GM18502 (cell line): ENCODE results near the gene ZKSCAN4.

Source experiments
- ATAC-seq: cut with Tn5 transposase; IDR thresholded peaks from one replicate; pipeline ENCODE4 v1.9.1; 2021; ENCODE audit warnings: mild to moderate bottlenecking; ENCODE audit not compliant: unreplicated experiment, poor library complexity

Gene ZKSCAN4

DNA sequence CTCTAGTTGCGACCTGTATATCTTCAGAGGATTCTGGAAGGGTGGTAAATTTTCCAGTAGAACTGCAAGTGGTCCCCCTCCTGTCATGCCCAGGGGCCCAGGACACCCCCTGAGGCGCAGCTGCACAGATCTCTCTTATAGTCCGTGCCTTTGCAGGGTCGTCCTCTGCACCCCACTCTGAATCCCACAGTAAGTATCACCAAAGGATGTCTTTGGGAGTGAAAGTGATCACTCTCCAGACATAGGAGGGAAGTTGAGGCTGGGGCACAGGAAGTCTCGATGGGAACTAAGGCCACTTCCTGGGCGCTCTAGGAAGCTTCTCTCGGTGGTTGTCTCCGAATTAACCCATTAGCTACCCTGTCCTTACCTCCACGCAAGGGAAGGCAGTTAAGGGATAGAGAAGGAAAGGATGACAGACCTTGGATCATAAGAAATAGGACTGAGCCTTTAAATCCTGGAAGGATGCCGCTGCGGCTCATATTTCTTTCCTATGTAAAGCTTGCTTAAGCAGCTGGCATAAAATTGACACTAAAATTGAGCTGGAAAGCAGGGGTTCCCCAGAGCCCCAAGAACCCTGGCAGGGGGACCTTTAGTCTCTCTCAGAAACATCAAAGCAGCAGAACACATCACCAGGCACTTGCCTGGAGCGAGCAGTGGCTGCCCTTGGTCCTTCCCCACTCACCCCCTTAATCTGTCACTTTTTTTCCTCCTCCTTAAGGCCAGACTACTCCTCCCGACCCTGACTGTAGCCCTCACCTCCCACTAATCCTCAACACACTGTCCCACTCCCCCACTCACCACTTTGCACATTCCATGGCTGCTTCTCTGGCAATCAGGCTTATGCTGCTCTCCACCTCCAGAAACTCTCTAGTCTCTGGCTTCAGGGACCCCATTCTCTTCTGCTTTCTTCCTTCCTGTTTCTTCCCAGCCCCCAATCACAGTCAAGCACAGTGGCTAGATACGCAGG, at the start of gene ZKSCAN4:
TSS of gene ZKSCAN4 (minus strand) at position 261 of the 967 bp plus-strand sequence. CDS start 289 bp downstream, outside the sequence.
- ATAC-seq, result peak; percentile 84

DNA sequence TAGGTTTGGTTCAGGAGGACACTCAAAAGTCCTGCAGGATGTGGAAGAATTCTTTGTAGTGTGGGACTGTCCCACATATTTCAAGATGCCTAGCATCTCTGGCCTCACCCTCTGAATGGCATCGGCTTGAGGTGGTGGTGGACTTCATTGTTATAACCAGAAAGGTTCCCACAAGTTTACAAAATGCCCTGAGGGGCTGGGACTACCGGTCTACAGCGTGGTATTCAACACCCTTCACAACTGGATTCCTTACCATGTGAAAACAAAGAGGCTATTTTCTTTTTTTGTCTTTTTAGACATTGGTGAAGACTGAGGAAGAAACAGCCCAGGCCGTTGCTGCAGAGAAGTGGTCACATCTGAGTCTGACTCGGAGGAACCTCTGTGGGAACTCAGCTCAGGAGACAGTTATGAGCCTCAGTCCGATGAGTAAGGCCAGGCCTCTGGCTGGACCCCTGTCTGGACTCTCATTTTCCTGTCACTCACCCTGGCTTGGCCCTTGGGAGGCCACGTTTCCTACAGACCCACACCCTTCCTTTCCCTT, 44.5 kb upstream of the ZKSCAN4 start:
- ATAC-seq, result no peak

DNA sequence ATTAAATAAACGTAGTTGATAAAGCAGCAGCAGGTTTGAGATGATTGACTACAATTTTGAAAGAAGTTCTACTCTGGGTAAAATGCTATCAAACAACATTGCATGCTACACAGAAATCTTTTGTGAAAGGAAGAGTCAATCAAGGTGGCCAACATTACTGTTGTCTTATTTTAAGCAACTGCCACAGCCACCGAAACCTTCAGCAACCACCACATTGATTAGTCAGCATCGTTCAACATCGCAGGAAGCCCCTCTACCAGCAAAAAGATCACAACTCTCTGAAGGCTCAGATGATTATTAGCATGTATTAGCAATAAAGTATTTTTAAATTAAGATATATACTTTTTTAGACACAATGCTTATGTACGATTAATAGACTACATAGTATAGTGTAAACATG, 43.3 kb upstream of the ZKSCAN4 start:
- ATAC-seq, result no peak

DNA sequence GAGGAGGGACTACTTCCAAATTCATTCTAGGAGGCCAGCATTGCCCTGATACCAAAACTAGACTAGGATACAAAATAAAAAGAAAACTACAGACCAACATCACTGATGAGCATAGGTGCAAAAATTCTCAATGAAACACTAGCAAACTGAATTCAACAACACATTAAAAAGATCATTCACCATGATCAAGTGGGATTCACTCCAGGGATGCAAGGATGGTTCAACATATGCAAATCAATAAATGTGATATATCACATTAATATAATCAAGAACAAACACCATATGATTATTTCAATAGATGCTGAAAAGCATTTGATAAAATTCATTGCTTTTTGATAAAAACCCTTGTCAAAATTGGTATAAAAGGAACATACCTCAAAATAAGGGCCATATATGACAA, 39.5 kb upstream of the ZKSCAN4 start:
- ATAC-seq, result no peak

DNA sequence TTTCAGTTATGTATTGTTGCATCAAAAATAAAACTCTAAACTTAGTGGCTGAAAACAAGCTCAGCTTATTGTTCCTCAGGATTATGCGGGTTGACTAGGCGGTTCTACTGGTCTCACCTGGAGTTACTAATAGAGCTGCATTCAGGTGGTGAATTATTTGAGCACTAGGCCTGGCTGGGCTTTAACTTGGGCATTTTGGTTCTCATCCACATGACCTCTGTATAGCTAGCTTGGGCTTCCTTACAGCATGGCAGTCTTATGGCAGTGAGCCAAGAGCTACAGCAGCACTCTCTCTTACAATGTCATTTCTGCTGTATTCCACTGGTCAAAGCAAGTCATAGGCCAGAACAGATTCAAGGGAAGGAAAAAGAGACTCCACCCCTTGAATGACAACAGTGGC, 30.9 kb upstream of the ZKSCAN4 start:
- no peak for ATAC-seq

DNA sequence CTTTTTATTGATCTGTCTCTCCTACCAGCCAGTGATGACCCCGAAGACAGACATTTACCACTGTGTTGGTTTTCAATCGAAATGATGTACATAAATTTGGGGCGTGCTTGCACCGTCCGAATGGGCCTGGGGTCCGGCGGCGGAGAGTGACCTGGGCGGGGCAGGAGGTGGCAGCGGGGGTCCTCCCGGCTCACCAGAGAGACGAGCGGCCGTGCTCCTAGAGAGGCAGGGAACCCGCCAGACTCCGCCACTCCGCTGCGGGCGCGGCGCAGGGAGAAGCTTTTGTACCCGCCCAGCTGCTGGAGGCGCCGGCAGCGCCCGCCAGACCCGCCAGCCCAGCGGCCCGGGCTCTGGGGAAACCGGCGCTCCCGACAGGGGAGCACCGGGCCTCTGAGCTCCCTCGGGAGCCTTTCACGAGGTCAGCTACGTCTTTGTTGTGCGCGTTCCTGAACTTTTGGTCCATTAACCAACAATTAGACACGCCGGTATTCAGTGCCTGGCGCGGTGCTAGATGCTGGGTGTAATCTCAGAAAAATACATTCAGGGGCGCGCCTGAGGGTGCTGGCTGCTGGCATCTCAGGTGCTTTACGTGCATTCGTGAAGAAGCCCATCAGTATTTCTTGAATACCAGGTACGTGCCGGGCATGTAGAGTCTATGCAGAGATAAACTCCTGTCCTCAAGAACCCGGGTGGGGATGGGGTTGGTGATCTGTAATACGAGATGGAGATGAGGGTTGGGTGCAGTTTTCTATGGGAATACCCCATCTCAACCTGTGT, 29.4 kb upstream of the ZKSCAN4 start, which contains the start of gene PGBD1:
TSS of gene PGBD1 (plus strand) at position 285 of the 777 bp plus-strand sequence. CDS start 2,242 bp downstream, outside the sequence.
- peak; percentile 90 for ATAC-seq

DNA sequence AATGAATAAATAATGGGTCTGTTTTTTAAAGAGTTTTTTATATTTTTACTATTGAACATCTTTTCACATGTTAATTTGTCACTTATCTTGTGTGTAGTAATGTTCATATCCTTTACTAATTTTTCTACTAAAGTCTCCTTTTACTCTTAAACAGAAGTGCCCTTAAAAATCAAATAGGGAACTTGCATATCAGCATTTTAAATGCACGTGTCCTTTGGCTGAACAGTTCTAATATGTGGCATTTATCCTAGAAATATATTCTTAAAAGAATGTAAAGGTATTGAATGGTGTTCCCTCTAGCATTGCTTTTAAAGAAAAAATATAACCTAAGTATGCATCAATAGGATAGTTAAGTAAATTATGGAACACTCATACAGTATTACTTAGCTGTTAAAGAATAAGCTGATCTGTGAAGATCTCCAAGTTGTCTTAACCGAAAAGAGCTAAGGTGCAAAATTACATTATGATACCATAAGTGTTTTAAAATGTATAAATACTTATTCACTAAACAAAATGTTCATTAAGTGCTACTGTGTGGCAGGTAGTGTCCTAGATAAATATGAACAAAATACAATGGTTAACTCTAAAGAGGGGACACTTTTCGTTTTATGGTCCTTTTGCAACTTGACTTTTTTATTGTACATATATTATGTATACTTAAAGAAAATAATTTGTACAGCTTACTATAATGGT, 28.7 kb upstream of the ZKSCAN4 start:
- no peak for ATAC-seq

DNA sequence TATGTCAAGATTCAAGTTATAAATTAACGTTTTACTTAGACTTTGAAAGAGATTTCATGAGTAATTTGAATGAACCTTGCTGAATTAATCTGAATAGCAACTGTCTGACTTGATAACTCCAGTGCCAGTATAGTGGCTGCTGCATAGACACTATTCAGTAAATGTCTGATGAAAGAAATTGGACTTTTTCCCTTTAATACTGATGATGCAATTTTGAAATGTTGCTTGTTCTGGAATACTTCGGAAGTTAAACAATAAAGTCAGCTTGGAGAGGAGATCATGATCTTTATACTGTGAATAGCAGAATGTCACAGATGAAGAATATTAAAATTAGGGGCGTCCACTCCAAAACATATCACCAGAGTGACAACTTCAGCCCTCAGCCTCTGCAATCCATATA, 25.7 kb upstream of the ZKSCAN4 start:
- ATAC-seq, result no peak

DNA sequence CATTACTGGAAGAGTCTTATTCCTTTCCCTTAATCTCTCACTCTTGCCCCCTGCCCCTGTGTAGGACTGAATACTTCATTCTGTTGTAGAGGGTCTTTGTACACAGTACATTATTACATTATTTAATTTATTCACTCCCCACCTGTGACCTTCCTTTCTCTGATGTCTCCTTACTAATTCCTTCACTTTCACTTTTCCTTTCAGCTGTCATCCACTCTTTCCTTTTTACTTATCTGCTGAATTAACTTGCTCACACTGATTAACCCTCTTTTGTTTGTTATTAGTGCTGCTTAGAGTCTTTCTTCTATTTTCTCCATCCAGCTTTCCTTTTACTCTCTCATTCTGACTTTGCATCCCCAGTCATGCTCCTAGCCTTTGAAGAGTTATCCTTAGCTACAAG, 22.8 kb upstream of the ZKSCAN4 start:
- ATAC-seq, result no peak

DNA sequence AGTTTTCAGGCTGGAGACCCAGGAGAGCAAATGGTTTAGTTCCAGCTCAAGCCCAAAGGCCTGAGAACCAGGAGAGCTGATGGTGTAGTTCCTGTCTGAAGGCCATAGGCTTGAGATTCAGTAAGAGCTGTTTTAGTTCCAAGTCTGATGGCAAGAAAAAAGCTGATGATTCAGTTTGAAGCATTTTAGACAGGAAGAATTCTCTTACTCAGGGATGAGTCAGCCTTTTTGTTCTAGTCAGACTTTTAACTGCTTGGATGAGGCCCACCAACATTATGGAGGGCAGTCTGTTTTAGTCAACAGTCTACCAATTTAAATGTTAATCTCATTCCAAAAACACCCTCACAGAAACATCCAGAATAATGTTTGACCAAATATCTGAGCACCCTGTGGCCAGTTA, 17.4 kb upstream of the ZKSCAN4 start:
- ATAC-seq, result no peak

DNA sequence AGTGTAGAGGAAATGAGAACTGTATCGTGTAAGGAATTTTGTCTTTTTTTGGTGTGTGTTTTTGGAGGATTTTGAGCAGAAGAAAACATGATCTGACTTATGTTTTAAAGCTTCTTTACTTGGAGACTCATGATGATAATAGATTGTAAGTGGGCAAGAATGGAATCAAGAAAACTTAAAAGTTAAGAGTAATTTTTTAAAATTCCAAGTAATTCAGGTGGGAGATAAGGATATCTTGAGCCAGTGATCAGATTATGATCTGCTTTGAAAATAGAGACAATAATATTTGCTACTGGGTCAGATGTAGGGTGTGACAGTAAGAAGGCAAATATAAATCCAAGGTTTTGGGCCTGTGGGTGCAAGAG, 15.6 kb upstream of the ZKSCAN4 start:
- no peak for ATAC-seq

DNA sequence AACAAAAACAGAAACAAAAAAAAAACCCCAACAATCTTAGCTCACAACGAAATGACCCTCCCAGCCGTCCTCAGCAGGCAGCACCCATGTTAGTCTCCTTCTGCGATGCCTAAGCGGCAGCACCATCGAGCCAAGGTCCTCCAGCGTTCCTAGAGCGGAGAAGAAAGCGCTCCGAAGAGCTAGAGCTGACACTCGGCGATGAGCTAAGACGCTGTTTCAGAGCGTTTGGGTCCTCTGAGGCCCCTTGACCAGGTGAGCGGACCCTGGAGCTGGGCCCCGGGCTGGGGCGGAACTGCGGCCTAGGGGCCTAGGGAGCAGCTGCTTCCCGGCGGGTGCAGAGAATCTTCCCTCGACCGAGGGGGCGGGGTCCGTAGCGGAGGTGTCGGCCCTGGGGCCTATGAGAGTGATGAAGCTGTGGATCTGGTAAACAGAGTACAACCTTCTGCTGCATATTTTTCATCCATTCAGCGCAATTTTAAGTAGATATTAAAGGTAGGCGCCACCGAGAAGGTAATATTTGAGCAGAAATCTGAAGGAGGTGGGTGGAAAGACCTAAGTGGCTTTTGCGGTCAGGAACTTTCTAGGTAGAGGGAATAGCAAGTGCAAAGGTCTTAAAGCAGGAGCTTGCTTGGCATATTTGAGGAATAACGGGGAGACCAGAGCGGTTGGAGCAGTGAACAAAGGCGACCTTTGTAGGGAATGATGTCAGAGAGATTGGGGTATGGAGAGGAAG, 15.1 kb upstream of the ZKSCAN4 start, which contains the start of gene ZSCAN26:
TSS of gene ZSCAN26 (plus strand) at position 182 of the 733 bp plus-strand sequence. CDS start 4,777 bp downstream, outside the sequence.
- peak; percentile 92 for ATAC-seq

DNA sequence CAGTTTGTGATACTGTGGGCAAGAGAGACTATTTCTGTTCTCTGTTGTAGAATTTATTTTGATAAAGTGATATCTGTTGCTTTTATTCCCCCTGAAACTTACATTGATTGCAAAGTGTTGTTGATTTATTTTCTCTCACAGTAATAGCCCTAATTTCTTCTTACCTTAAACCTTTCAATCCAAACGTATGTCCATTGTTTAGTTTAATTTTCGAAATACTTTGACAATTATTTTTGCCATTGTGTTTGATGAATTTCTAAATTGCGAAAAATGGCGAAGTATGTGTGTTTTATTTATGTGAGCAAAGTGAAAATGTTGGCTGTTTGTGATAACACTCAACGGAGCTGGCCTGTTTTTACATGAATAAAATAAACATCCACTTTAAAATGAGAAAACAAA, 14.5 kb upstream of the ZKSCAN4 start:
- no peak for ATAC-seq

DNA sequence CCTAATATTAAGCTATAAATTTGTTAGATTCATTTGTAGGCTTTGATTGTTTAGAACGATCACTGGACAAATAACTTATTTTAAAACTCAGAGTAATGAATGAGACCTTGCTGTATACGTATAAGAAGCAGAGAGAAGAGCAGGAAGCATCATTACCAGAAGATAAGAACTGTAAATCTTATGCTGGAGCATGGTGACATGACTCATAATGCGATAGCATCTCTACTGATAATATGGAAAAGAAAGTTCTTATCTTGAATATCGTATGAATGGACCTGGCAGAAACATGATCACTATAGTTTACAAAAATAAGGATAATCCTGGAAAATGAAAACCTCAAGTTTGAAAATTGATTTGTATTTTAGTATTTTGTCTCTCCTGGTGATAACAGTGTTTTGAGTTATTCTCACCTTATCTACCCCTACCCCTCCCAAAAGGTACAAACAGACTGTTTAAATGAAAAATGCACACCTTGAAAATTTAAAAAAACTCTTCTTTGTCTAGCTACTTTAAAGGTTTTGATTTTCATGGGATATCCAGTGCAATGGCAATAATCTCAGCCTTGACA, 12.8 kb upstream of the ZKSCAN4 start:
- no peak for ATAC-seq

DNA sequence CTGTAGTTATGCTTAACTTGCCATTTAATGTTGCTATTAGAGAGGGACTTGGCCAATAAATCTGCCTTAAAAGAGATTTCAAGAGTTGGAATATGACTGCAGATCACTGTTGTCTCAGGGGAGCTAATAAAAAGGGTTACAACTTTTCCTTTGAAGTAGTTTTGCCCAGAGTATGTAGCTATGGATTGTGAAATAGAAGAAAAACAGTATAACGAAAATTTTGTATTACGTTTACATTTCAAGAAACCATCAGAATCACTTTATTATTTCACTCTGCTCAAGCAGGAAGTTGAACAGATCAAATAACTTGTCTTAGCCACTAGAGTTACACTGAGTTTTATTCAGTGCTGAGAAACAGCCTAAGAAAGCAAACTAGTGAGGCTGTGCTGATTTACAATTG, 11.9 kb upstream of the ZKSCAN4 start:
- no peak for ATAC-seq

DNA sequence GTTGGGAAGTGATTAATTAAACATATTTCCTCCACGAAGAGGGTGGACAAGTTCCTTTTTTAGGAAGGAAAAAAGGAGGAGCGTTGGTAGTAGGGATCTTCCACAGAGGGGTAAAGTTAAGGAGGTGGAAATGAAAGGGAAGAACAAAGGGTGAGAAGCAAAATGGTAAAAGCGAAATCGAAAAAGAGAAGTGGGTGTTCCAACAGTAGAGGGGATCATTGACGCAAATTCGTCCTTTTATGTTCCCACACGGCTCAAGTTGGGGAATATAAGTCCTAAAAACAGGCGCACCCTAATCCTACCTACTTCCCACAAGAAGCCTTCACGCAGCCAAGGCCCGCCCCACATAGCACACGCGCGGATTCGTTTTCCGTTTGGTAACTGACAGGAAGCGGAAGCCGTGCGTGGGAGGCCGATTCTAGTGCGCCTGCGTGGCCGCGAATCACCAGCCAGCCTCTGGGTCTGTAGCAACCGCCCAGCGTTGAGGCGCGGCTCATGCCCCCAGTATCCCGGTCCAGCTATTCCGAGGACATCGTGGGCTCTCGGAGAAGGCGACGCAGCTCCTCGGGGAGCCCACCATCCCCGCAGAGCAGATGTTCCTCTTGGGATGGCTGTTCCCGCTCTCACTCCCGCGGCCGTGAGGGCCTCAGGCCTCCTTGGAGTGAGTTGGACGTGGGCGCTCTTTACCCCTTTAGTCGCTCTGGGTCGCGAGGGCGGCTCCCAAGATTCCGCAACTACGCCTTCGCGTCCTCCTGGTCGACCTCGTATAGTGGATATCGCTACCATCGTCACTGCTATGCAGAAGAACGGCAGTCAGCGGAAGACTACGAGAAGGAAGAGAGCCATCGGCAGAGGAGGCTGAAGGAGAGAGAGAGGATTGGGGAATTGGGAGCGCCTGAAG, 7.1 kb upstream of the ZKSCAN4 start, which contains the start of gene NKAPL:
TSS of gene NKAPL (plus strand) at position 421 of the 901 bp plus-strand sequence. CDS start at position 496, 75 bp downstream.
- ATAC-seq, result no peak

DNA sequence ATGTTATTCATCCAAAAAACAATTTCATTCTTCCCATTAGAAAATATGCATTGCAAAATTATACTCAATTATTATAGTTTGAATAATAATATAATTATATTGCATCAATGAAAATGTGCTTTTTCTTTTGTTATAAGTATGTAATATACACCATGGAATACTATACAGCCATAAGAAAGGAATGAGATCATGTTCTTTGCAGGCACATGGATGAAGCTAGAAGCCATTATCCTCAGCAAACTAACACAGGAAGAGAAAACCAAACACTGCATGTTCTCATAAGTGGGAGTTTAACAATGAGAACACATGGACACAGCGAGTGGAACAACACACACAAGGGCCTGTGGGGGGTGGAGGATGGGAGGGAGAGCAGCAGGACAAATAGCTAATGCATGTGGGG, 5.0 kb upstream of the ZKSCAN4 start:
- no peak for ATAC-seq

DNA sequence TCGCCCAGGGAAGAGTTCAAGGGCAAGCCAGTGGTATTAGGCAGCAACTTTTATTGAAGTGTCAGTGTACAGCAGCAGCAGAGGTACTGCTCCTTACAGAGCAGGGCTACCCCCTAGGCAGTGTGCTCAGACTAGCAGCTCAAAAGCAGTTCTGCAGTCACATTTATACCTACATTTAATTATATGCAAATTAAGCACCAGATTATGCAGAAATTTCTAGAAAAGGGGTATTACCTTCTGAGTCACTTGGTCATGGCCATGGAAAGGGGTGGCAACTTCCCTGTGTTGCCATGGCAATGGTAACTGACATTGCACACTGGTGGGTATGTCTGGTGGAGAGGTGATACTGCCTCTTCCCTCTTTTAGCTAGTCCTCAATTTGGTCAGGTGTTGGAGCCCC, 2.1 kb upstream of the ZKSCAN4 start:
- ATAC-seq, result no peak
